ENCODE results near the gene LSM6.

DNA sequence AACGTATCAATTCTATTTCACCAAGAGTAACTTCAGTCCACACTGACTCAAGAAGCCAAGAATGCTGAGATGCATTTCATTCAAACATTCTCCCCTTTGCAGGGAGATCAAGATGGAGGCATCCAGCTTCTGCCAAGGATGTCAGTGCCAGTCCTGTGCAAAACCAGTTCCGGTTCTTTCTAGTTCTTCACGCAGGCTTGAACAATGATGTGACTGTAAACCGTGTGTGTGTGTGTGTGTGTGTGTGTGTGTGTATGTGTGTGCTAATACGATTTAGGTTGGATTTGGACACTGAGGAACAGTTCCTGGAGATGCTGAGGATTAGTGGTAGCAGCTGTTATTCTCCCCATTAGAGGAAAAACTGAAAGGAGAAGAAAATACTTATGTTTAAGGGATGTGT, 38.7 kb downstream of the LSM6 start, which contains the start of gene REELD1:
- TF ChIP-seq POLR2A (IDR thresholded peaks at IDR 0.05) (no peak), CTCF (IDR thresholded peaks at IDR 0.05) (no peak)

All from heart left ventricle (tissue), 13 donors.